ENCODE results near the gene CREBL2. TPM values are rescaled to one million over a fixed set of nuclear protein-coding genes. Genes with fewer than 3 reads are reported as not detected.

The CREBL2 gene
- 23.4 and 25.5 TPM in 2 replicates for total RNA-seq

GRCh38 chr12:12611512-12612306 lies at the start of gene CREBL2:
CREBL2 (plus strand) TSS chr12:12611876; CDS start chr12:12612173, 297 bp downstream.

GRCh38 chr12:12562585-12563261 lies 49.0 kb upstream of the CREBL2 start, which contains the start of gene DUSP16:
DUSP16 (minus strand) TSS chr12:12562863; CDS start chr12:12521098, 41,765 bp downstream.

Other genes starting within 250 kb of the CREBL2 start
- 6.5 and 13.4 TPM in 2 replicates for gene DUSP16, start 49.0 kb upstream of the CREBL2 start, total RNA-seq
- gene GPR19, start 84.3 kb downstream of the CREBL2 start, total RNA-seq = 0.15 and 0.65 TPM in 2 replicates
- 35.1 and 51.8 TPM in 2 replicates for gene CDKN1B, start 105.5 kb downstream of the CREBL2 start, total RNA-seq
- gene APOLD1, start 173.8 kb downstream of the CREBL2 start, total RNA-seq = 3.2 and 5.0 TPM in 2 replicates
- 75.4 and 100 TPM in 2 replicates for gene DDX47, start 201.5 kb downstream of the CREBL2 start, total RNA-seq